ENCODE results near the gene GAMT.

GRCh38 chr19:1362387-1363257 lies 38.7 kb downstream of the GAMT start:
- TF ChIP-seq, protein P1, sequence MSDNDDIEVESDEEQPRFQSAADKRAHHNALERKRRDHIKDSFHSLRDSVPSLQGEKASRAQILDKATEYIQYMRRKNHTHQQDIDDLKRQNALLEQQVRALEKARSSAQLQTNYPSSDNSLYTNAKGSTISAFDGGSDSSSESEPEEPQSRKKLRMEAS (IDR thresholded peaks at IDR 0.05), result no peak
- TF ChIP-seq, protein P2, sequence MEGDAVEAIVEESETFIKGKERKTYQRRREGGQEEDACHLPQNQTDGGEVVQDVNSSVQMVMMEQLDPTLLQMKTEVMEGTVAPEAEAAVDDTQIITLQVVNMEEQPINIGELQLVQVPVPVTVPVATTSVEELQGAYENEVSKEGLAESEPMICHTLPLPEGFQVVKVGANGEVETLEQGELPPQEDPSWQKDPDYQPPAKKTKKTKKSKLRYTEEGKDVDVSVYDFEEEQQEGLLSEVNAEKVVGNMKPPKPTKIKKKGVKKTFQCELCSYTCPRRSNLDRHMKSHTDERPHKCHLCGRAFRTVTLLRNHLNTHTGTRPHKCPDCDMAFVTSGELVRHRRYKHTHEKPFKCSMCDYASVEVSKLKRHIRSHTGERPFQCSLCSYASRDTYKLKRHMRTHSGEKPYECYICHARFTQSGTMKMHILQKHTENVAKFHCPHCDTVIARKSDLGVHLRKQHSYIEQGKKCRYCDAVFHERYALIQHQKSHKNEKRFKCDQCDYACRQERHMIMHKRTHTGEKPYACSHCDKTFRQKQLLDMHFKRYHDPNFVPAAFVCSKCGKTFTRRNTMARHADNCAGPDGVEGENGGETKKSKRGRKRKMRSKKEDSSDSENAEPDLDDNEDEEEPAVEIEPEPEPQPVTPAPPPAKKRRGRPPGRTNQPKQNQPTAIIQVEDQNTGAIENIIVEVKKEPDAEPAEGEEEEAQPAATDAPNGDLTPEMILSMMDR (CRISPR knock-in tag; IDR thresholded peaks at IDR 0.05), result no peak
- no peak for TF ChIP-seq TAF1 (CRISPR knock-in tag; IDR thresholded peaks at IDR 0.05)
- no peak for TF ChIP-seq ZNF766 (CRISPR knock-in tag; IDR thresholded peaks at IDR 0.05; ENCODE audit: borderline replicate concordance)
- TF ChIP-seq NFIC (IDR thresholded peaks at IDR 0.05; ENCODE audit: low read length), result no peak
- TF ChIP-seq ZNF784 (CRISPR knock-in tag; IDR thresholded peaks at IDR 0.05; ENCODE audit: borderline replicate concordance), result no peak
- TF ChIP-seq ASH2L (IDR thresholded peaks at IDR 0.05; ENCODE audit: insufficient read length, low read depth, low read length), result no peak
- no peak for TF ChIP-seq NFRKB (IDR thresholded peaks at IDR 0.05)
- no peak for TF ChIP-seq EP300 (IDR thresholded peaks at IDR 0.05; ENCODE audit: low read depth in 2 of 2, low read length in 2 of 2)
- TF ChIP-seq EP300 (CRISPR knock-in tag; IDR thresholded peaks at IDR 0.05; ENCODE audit: borderline replicate concordance), result no peak

Measured in HepG2 (cell line).